Transverse colon (tissue), 4 donors: ENCODE results near the gene CHTF18. TPM values are rescaled to one million over a fixed set of nuclear protein-coding genes. Genes with fewer than 3 reads are reported as not detected.

Source experiments
- DNase-seq: peaks from one replicate; pipeline ENCODE4 v3.0.0-alpha.2; 2019
- H3K27ac ChIP-seq, 4 donors: fragments of 200-600 bp; sonication (generic); 2 replicates each; pipeline ENCODE4 v1.5.1; 2016 to 2018; ENCODE audit warnings: inconsistent platforms in 4 of 4
- H3K27me3 ChIP-seq: fragments of 200-600 bp; sonication (generic); 2 replicates; pipeline ENCODE4 v1.5.1; 2017; ENCODE audit warnings: inconsistent platforms
- H3K36me3 ChIP-seq, 4 donors: fragments of 200-600 bp; sonication (generic); 2 replicates each; pipeline ENCODE4 v1.5.1; 2017 to 2019; ENCODE audit warnings: inconsistent platforms in 4 of 4
- H3K4me1 ChIP-seq, 4 donors: fragments of 200-600 bp; sonication (generic); 2 replicates each; pipeline ENCODE4 v1.5.1; 2017 to 2020; ENCODE audit warnings: inconsistent platforms in 4 of 4
- H3K4me3 ChIP-seq, 4 donors: fragments of 200-600 bp; sonication (generic); 1 replicate in 1 of 4; 2 replicates in 3 of 4; pipeline versions ENCODE4 v1.5.1 to v1.6.1; 2017 to 2019; ENCODE audit warnings: inconsistent platforms in 4 of 4
- H3K9me3 ChIP-seq, 2 donors: fragments of 200-600 bp; sonication (generic); 2 replicates each; pipeline ENCODE4 v1.5.1; 2017 to 2019; ENCODE audit warnings: inconsistent platforms in 2 of 2
- CTCF ChIP-seq, 5 experiments: fragments of 200-600 bp in 3 of 5; fragments of 450-650 bp in 2 of 5; sonication (generic) in 3 of 5; IDR thresholded peaks; 1 replicate in 2 of 5; 2 replicates in 3 of 5; pipeline ENCODE4 v1.5.1; 2016 to 2017; ENCODE audit warnings: antibody characterized with exemption in 5 of 5, inconsistent platforms in 3 of 5, mild to moderate bottlenecking in 2 of 5, moderate library complexity in 1 of 5
- EP300 ChIP-seq: sonication (generic); formaldehyde crosslinking; IDR thresholded peaks from one replicate; pipeline ENCODE4 v1.6.1; 2017; ENCODE audit warnings: antibody characterized with exemption, low read depth
- POLR2A ChIP-seq: fragments of 450-650 bp; IDR thresholded peaks from one replicate; pipeline ENCODE4 v1.6.1; 2016; ENCODE audit warnings: antibody characterized with exemption, mild to moderate bottlenecking, moderate library complexity
- POLR2AphosphoS5 ChIP-seq, 3 donors: sonication (generic); formaldehyde crosslinking; IDR thresholded peaks; one replicate each; pipeline ENCODE4 v1.6.1; 2016; ENCODE audit warnings: antibody characterized with exemption in 3 of 3
- WGBS, 2 donors: methylation state at CpG; one replicate each; pipeline ENCODE4 v1.1.5; 2018; ENCODE audit warnings: low coverage in 1 of 2; 5-methylcytosine and 5-hydroxymethylcytosine counted together
- in situ Hi-C, 4 donors: fragments of 200-750 bp; cut with MboI; loops; one replicate each; pipeline versions ENCODE4 v1.15.0 to v1.15.1; 2017; ENCODE audit warnings: low sequenced_read_pairs in 3 of 4, low pct_ligation_motif_present in 1 of 4, low pct_unique_long_range_greater_than_20kb in 1 of 4
- intact Hi-C: fragments of 100-400 bp; cut with DNase I; formaldehyde crosslinking; loops from one replicate; pipeline ENCODE4 v1.15.1; 2023; ENCODE audit warnings: low total_unique reads
- total RNA-seq, 4 donors: library from RNA; depleted of rRNA; stranded (reverse); fragments of >200 nt; gene quantifications; one replicate each; pipeline ENCODE4 v1.1.0, GENCODE V29; 2016

The CHTF18 gene
- total RNA-seq, 4 donors from 2014 or later = 4.6 to 33.4 (median 12.9) TPM

- no peak overlapping the region for H3K27ac ChIP-seq
- H3K36me3 ChIP-seq = no peaks in the 10 kb centered on the region
- no peak for DNase-seq
- intact Hi-C loops = no loop called here
- H3K4me3 ChIP-seq = no peak overlapping the region
- TF ChIP-seq POLR2AphosphoS5 (IDR thresholded peaks at IDR 0.05) (no peak), POLR2A (no peak), CTCF (IDR thresholded peaks at IDR 0.05) (no peak), EP300 (no peak)
- peaks cover 0 to 6% (median 2%) of the 10 kb centered on the region in 4 donors for H3K4me1 ChIP-seq
- 49 to 51% methylated on average over 4 to 19 of the region's 22 CpGs for WGBS, 2 donors
- peaks cover 60% of the 10 kb centered on the region for H3K27me3 ChIP-seq
- H3K9me3 ChIP-seq = no peaks in the 10 kb centered on the region
- in situ Hi-C loops = loop anchor here in 2 of 4 donors (25.0 kb wide), 1 partner anchor 261 kb away; the partner anchor contains the start of gene SSTR5 (in 2 of the 2)
Observed at GRCh38 chr16:801584-802363, 13.4 kb downstream of the CHTF18 start.

GRCh38 chr16:802461-802860 lies 14.0 kb downstream of the CHTF18 start:
- H3K27me3 ChIP-seq = peaks cover 60% of the 10 kb centered on the region

GRCh38 chr16:802914-803753 lies 14.7 kb downstream of the CHTF18 start:
- Histone ChIP-seq H3K27me3 (peaks cover 60% of the 10 kb centered on the region), H3K27ac (no peak overlapping the region), H3K36me3 (no peaks in the 10 kb centered on the region), H3K4me1 (peaks cover 0 to 10% (median 5%) of the 10 kb centered on the region in 4 donors), H3K4me3 (no peak overlapping the region), H3K9me3 (no peaks in the 10 kb centered on the region)
- intact Hi-C loops = no loop called here
- TF ChIP-seq EP300 = no peak
- TF ChIP-seq POLR2AphosphoS5 (IDR thresholded peaks at IDR 0.05) = no peak
- no peak for TF ChIP-seq POLR2A
- no peak for TF ChIP-seq CTCF (IDR thresholded peaks at IDR 0.05)
- no peak for DNase-seq
- WGBS, 2 donors = 69% methylated on average over 28 of the region's 33 CpGs; no CpG with 5 or more reads in 1 of the 2 donors
- in situ Hi-C loops = loop anchor here in 2 of 4 donors (25.0 kb wide), 1 partner anchor 259 kb away; the partner anchor contains the start of gene SSTR5 (in 2 of the 2)

More at GRCh38 chr16:802461-802860, 14.0 kb downstream of the CHTF18 start:
- H3K36me3 ChIP-seq = no peaks in the 10 kb centered on the region
- no peaks in the 10 kb centered on the region for H3K9me3 ChIP-seq
- TF ChIP-seq CTCF (IDR thresholded peaks at IDR 0.05) = no peak
- no peak for TF ChIP-seq POLR2AphosphoS5 (IDR thresholded peaks at IDR 0.05)
- no peak for TF ChIP-seq EP300
- TF ChIP-seq POLR2A = no peak
- H3K4me3 ChIP-seq = no peak overlapping the region
- no peak overlapping the region for H3K27ac ChIP-seq
- 44% methylated on average over 7 of the region's 7 CpGs; no CpG with 5 or more reads in 1 of the 2 donors for WGBS, 2 donors
- no peak for DNase-seq
- in situ Hi-C loops = loop anchor here in 2 of 4 donors (25.0 kb wide), 1 partner anchor 260 kb away; the partner anchor contains the start of gene SSTR5 (in 2 of the 2)
- intact Hi-C loops = no loop called here
- H3K4me1 ChIP-seq = peaks cover 0 to 8% (median 2%) of the 10 kb centered on the region in 4 donors

GRCh38 chr16:803754-804080 lies 15.3 kb downstream of the CHTF18 start:
- no peaks in the 10 kb centered on the region for H3K9me3 ChIP-seq
- no peak overlapping the region for H3K27ac ChIP-seq
- no peaks in the 10 kb centered on the region for H3K36me3 ChIP-seq
- no peak overlapping the region for H3K4me3 ChIP-seq
- in situ Hi-C loops = loop anchor here in 2 of 4 donors (25.0 kb wide), 1 partner anchor 259 kb away; the partner anchor contains the start of gene SSTR5 (in 2 of the 2)
- peaks cover 3 to 15% (median 10%) of the 10 kb centered on the region in 4 donors for H3K4me1 ChIP-seq
- peaks cover 58% of the 10 kb centered on the region for H3K27me3 ChIP-seq
- intact Hi-C loops = no loop called here
- 40 to 44% methylated on average over 1 to 8 of the region's 8 CpGs for WGBS, 2 donors
- no peak for TF ChIP-seq POLR2A
- TF ChIP-seq CTCF (IDR thresholded peaks at IDR 0.05) = no peak
- TF ChIP-seq EP300 = no peak
- no peak for TF ChIP-seq POLR2AphosphoS5 (IDR thresholded peaks at IDR 0.05)
- no peak for DNase-seq
